Limb (tissue), 2 donors: ENCODE measurements around the gene USP17L22.
"Not testable (repeated sequence)": the region's sequence is repeated elsewhere in the genome, so short reads cannot be mapped to it uniquely, and the experiment has no call there.

ENCODE experiments used
- DNase-seq, 2 donors: peaks; one replicate each; pipeline ENCODE4 v3.0.0-alpha.2; 2016; ENCODE audit errors: extremely low spot score in 2 of 2

USP17L22 gene, protein sequence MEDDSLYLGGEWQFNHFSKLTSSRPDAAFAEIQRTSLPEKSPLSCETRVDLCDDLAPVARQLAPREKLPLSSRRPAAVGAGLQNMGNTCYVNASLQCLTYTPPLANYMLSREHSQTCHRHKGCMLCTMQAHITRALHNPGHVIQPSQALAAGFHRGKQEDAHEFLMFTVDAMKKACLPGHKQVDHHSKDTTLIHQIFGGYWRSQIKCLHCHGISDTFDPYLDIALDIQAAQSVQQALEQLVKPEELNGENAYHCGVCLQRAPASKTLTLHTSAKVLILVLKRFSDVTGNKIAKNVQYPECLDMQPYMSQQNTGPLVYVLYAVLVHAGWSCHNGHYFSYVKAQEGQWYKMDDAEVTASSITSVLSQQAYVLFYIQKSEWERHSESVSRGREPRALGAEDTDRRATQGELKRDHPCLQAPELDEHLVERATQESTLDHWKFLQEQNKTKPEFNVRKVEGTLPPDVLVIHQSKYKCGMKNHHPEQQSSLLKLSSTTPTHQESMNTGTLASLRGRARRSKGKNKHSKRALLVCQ

DNA sequence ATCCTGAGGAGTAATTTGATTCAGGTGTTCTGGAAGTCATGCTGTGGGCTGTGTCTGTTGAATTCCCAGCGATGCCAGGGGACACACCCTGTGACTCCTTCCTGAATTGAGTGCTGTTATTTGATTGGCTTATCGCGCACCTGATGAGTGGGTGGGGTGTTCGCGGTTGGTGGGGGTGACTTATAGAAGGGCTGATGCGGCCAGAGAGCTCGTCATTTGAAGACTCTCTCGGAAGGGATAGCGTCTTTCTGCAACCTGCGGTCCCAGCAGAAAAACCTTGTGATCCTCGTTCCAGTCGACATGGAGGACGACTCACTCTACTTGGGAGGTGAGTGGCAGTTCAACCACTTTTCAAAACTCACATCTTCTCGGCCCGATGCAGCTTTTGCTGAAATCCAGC is at the start of gene USP17L22:
Gene USP17L22 (plus strand): TSS at position 301 of the 400 bp plus-strand sequence. CDS start 0 bp downstream, at position 301.
- DNase-seq = not testable (repeated sequence)

DNA sequence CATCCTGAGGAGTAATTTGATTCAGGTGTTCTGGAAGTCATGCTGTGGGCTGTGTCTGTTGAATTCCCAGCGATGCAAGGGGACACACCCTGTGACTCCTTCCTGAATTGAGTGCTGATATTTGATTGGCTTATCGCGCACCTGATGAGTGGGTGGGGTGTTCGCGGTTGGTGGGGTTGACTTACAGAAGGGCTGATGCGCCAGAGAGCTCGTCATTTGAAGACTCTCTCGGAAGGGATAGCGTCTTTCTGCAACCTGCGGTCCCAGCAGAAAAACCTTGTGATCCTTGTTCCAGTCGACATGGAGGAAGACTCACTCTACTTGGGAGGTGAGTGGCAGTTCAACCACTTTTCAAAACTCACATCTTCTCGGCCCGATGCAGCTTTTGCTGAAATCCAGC is 47.6 kb upstream of the USP17L22 start, which contains the start of gene USP17L12:
Gene USP17L12 (plus strand): TSS at position 301 of the 400 bp plus-strand sequence. CDS start 0 bp downstream, at position 301.
- not testable (repeated sequence) for DNase-seq

DNA sequence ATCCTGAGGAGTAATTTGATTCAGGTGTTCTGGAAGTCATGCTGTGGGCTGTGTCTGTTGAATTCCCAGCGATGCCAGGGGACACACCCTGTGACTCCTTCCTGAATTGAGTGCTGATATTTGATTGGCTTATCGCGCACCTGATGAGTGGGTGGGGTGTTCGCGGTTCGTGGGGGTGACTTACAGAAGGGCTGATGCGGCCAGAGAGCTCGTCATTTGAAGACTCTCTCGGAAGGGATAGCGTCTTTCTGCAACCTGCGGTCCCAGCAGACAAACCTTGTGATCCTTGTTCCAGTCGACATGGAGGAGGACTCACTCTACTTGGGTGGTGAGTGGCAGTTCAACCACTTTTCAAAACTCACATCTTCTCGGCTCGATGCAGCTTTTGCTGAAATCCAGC is 42.8 kb upstream of the USP17L22 start, which contains the start of gene USP17L13:
Gene USP17L13 (plus strand): TSS at position 301 of the 400 bp plus-strand sequence. CDS start 0 bp downstream, at position 301.
- not testable (repeated sequence) for DNase-seq

DNA sequence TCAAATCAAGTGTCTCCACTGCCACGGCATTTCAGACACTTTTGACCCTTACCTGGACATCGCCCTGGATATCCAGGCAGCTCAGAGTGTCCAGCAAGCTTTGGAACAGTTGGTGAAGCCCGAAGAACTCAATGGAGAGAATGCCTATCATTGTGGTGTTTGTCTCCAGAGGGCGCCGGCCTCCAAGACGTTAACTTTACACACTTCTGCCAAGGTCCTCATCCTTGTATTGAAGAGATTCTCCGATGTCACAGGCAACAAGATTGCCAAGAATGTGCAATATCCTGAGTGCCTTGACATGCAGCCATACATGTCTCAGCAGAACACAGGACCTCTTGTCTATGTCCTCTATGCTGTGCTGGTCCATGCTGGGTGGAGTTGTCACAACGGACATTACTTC is 37.2 kb upstream of the USP17L22 start:
- not testable (repeated sequence) for DNase-seq

DNA sequence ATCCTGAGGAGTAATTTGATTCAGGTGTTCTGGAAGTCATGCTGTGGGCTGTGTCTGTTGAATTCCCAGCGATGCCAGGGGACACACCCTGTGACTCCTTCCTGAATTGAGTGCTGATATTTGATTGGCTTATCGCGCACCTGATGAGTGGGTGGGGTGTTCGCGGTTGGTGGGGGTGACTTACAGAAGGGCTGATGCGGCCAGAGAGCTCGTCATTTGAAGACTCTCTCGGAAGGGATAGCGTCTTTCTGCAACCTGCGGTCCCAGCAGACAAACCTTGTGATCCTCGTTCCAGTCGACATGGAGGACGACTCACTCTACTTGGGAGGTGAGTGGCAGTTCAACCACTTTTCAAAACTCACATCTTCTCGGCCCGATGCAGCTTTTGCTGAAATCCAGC is 33.3 kb upstream of the USP17L22 start, which contains the start of gene USP17L15:
Gene USP17L15 (plus strand): TSS at position 301 of the 400 bp plus-strand sequence. CDS start 0 bp downstream, at position 301.
- DNase-seq = not testable (repeated sequence)

- DNase-seq = peak in 1 of 2 donors; percentile 0
Measured at GRCh38 chr4:9238461-9238860, 29.0 kb upstream of the USP17L22 start.

GRCh38 chr4:9243579-9243978 is 23.8 kb upstream of the USP17L22 start, which contains the start of gene USP17L17:
Gene USP17L17, plus strand, starts transcription at chr4:9243879. Its CDS starts 0 bp downstream, at chr4:9243879.
- DNase-seq = not testable (repeated sequence)

- DNase-seq = not testable (repeated sequence)
Measured at GRCh38 chr4:9247953-9248680, 19.3 kb upstream of the USP17L22 start, which contains the start of gene USP17L18. Gene USP17L18, plus strand, starts transcription at chr4:9248630. Its CDS starts 0 bp downstream, at chr4:9248630.

DNA sequence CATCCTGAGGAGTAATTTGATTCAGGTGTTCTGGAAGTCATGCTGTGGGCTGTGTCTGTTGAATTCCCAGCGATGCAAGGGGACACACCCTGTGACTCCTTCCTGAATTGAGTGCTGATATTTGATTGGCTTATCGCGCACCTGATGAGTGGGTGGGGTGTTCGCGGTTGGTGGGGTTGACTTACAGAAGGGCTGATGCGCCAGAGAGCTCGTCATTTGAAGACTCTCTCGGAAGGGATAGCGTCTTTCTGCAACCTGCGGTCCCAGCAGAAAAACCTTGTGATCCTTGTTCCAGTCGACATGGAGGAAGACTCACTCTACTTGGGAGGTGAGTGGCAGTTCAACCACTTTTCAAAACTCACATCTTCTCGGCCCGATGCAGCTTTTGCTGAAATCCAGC is 14.3 kb upstream of the USP17L22 start, which contains the start of gene USP17L19:
Gene USP17L19 (plus strand): TSS at position 301 of the 400 bp plus-strand sequence. CDS start 0 bp downstream, at position 301.
- DNase-seq = not testable (repeated sequence)

- DNase-seq = not testable (repeated sequence)
Measured at GRCh38 chr4:9257824-9258223, 9.6 kb upstream of the USP17L22 start, which contains the start of gene USP17L20. Gene USP17L20, plus strand, starts transcription at chr4:9258124. Its CDS starts 0 bp downstream, at chr4:9258124.

GRCh38 chr4:9262572-9262971 is 4.8 kb upstream of the USP17L22 start, which contains the start of gene USP17L21:
Gene USP17L21, plus strand, starts transcription at chr4:9262872. Its CDS starts 0 bp downstream, at chr4:9262872.
- not testable (repeated sequence) for DNase-seq

DNA sequence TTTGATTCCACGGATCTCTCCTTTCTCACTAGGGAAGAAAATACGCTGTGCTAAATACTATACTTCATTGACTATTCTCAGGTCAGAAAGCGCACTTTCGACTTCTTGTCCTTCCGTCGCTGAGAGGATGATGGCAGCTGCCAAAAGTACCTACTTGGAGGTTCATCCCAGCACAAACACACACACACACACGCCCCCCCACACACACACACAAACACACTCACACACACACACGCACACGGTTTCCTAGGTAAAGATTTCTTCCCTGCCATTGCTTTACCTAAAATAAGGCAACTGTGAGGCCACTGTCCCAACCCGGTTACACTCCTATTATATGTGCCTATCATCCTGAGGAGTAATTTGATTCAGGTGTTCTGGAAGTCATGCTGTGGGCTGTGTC is 4.3 kb downstream of the USP17L22 start:
- DNase-seq = not testable (repeated sequence)
